Mucosa of rectum (tissue), 2 donors: ENCODE results near the gene KAT7.

Experiments
- H3K27ac ChIP-seq, 2 donors: one replicate each; pipeline ENCODE4 v1.7.0; 2013; ENCODE audit warnings: inconsistent platforms in 2 of 2, low read depth in 2 of 2, low read length in 2 of 2
- H3K27me3 ChIP-seq, 2 donors: one replicate each; pipeline ENCODE4 v1.7.0; 2013; ENCODE audit warnings: low read length in 2 of 2; ENCODE audit not compliant: control insufficient read depth in 2 of 2, insufficient read depth in 2 of 2
- H3K36me3 ChIP-seq, 2 donors: one replicate each; pipeline ENCODE4 v1.7.0; 2013; ENCODE audit warnings: low read length in 2 of 2; ENCODE audit not compliant: control insufficient read depth in 2 of 2, insufficient read depth in 2 of 2
- H3K4me1 ChIP-seq, 2 donors: one replicate each; pipeline ENCODE4 v1.7.0; 2013; ENCODE audit warnings: low read length in 2 of 2, mild to moderate bottlenecking in 1 of 2; ENCODE audit not compliant: control insufficient read depth in 2 of 2, insufficient read depth in 2 of 2
- H3K4me3 ChIP-seq, 2 donors: one replicate each; pipeline ENCODE4 v1.7.0; 2013; ENCODE audit warnings: low read length in 2 of 2
- H3K9ac ChIP-seq, 2 donors: one replicate each; pipeline ENCODE4 v1.7.0; 2013; ENCODE audit warnings: low read length in 2 of 2, low read depth in 1 of 2, mild to moderate bottlenecking in 1 of 2
- H3K9me3 ChIP-seq, 2 donors: one replicate each; pipeline ENCODE4 v1.7.0; 2013; ENCODE audit warnings: low read length in 2 of 2; ENCODE audit not compliant: control insufficient read depth in 2 of 2
- donor health status: healthy.
- donor health status: Normal muscosa, but diverticular disease.

The KAT7 gene

DNA sequence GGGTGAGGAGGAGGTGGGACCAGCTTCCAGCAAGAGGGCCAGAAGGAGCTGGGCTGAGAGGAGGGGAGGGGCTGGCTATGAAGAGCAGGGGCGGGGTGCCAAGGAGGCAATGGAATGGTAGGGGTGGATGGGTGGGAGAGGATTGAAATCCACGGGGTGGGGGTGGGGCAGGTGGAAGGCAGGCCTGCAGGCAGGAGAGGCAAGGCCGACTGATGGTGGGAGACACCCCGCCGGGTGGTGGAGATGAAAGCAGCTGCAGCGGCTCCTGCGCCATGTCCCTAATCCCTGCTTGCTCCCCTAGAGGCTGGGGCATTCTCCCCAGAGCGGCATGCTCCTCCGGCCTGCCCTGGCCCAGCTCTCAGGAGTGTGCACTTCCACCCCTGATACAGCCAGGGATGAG lies 87.2 kb downstream of the KAT7 start:
- H3K27ac ChIP-seq, result no peak overlapping the region
- H3K9ac ChIP-seq, result no peak overlapping the region

DNA sequence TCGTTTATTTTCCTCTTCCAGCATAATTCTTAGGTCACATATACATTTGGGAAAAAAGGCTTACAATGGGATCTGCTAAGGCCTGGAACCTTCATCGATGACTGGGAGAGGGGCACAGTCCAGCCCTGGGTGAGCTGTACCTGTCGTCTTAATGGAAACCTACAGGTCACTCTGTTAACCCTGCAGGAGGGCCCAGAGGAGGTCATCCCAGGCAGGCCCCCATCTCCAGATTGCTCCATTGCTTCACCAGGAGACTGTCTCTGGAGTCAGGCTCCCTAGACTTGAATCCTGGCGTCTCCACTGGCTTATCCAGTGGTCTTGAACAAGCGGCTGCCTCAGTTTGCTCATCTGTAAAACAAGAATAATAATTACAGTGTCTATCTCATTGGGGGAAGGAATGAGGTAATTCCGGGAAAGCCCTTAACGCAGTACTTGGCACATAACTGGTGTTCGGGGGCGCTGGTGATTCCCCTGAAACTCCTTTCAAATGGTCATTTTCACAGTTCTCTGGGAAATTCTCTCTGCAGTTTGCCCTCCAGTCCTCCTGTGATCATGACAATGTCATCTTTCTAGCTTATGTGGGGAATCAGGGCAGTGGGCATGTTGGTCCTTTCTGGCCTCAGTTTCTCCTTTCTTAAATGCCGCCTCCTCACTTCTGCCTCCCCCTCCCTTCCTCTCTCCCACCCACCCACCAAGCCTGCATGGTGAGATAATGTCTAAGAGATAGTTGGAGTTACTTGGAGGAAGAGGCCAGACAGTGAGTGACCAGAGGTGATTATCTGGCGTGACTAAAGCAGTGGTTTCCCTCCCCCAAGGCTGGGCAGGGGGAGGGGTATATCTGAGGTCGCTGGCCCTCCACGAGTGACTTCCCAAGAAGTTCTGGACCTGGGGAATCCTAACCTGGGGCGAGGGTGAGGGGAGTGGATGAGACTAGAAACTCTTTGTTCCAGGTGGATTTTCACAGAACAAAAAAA lies 90.7 kb downstream of the KAT7 start:
- H3K27ac ChIP-seq, result no peak overlapping the region
- no peak overlapping the region for H3K4me3 ChIP-seq
- no peaks in the 10 kb centered on the region for H3K9me3 ChIP-seq
- H3K4me1 ChIP-seq, result peaks cover 2 to 5% of the 10 kb centered on the region in 2 donors
- no peaks in the 10 kb centered on the region for H3K36me3 ChIP-seq
- H3K9ac ChIP-seq, result no peak overlapping the region
- H3K27me3 ChIP-seq, result peaks cover 26 to 44% of the 10 kb centered on the region in 2 donors

More for the DNA sequence above, 87.2 kb downstream of the KAT7 start:
- Histone ChIP-seq H3K9me3 (no peaks in the 10 kb centered on the region), H3K4me3 (no peak overlapping the region), H3K4me1 (peaks cover 2 to 4% of the 10 kb centered on the region in 2 donors), H3K27me3 (peaks cover 9 to 27% of the 10 kb centered on the region in 2 donors), H3K36me3 (no peaks in the 10 kb centered on the region)

DNA sequence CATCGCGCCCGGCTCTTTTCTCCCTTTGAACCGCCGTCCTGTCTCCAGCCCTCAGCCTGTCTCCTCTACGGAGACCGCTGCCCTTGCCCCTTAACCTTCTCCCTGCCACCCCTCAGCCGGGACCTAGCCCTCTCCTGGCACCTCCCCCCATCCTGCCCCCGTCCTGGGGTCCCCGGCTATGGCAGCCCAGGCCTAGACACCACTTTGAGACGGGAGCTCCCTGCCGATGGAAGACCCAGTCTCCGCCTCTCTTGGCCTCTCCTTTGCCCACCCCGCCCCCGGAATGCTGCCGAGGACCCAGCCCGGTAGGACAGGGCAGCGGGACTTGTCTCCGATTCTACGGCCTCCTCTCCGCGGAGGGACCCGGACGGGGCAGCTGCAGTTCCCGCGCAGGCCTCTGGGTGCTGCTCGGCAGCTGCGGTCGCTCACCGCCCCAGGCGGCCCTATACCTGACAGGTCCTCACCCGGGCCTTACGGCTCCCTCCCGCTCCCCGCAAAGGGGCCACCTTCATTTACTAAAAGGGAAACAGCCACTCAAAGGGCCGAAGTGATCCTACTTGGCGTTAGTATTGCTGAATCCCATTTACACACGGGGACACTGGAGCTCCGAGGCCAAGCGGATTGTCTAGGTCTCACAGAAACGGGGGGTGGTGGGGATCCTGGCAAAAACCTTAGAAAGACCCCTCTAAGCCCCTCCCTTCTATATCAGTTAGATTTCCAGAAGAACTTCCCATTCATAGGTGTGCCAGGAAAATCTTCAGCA lies 92.0 kb downstream of the KAT7 start:
- Histone ChIP-seq H3K4me3 (no peak overlapping the region), H3K36me3 (no peaks in the 10 kb centered on the region), H3K27me3 (peaks cover 26 to 40% of the 10 kb centered on the region in 2 donors)

DNA sequence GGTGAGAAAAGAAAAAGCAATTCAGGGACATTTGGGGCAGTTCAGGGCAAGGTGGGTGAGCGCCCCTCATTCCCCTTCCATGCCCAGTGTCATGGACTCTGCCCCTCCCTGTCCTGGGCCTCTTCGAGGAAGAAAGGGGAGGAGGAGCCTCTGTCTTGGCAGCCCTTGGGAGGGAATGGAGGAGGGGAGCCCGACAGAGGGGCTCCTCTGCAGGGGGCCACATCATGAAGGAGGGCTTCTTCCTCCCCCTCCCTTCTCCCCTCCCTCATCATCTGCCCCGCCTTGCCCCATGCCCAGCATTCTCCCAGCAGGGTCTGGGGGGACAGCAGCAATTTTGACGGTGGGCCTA lies 92.5 kb downstream of the KAT7 start:
- no peak overlapping the region for H3K27ac ChIP-seq
- H3K27me3 ChIP-seq, result peaks cover 24 to 40% of the 10 kb centered on the region in 2 donors
- peaks cover 2 to 5% of the 10 kb centered on the region in 2 donors for H3K4me1 ChIP-seq
- no peaks in the 10 kb centered on the region for H3K9me3 ChIP-seq
- no peak overlapping the region for H3K9ac ChIP-seq
- no peaks in the 10 kb centered on the region for H3K36me3 ChIP-seq
- H3K4me3 ChIP-seq, result no peak overlapping the region

More for the DNA sequence above, 92.0 kb downstream of the KAT7 start:
- Histone ChIP-seq H3K4me1 (peaks cover 2 to 5% of the 10 kb centered on the region in 2 donors), H3K27ac (no peak overlapping the region), H3K9ac (no peak overlapping the region), H3K9me3 (no peaks in the 10 kb centered on the region)

DNA sequence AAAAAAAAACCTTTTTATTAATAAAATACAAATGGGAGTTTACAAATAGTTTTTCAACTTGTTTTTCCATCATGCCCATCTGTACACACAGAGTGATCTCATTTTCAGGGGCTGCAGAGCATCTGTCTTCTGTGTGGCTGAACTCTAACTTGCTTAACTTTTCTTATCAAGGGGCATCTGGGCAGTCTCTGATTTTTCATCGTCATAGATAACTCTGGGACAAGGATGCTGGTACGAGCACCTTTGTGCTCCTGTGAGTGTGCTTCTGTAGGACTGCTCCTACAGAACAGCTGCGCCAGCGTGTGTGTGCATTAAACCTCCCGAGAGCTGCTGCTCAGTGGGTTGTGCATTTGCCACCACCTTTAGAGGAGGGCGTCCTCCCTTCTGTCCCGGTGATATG lies 94.0 kb downstream of the KAT7 start:
- H3K36me3 ChIP-seq, result no peaks in the 10 kb centered on the region
- no peak overlapping the region for H3K9ac ChIP-seq
- H3K4me3 ChIP-seq, result no peak overlapping the region
- peaks cover 2 to 5% of the 10 kb centered on the region in 2 donors for H3K4me1 ChIP-seq
- H3K27ac ChIP-seq, result no peak overlapping the region
- no peaks in the 10 kb centered on the region for H3K9me3 ChIP-seq
- peaks cover 24 to 39% of the 10 kb centered on the region in 2 donors for H3K27me3 ChIP-seq
